CD14-positive monocyte (primary cell): Measurements from ENCODE around the gene LTBP1. TPM values are rescaled to one million over a fixed set of nuclear protein-coding genes. Genes with fewer than 3 reads are reported as not detected.

Source experiments
- DNase-seq, 3 donors: peaks; one replicate each; pipeline ENCODE4 v3.0.0-alpha.2; 2011 to 2022
- H2AFZ ChIP-seq: 2 replicates; pipeline ENCODE4 v1.6.0; 2012; ENCODE audit warnings: mild to moderate bottlenecking, low read depth, low read length, inconsistent platforms; ENCODE audit not compliant: insufficient read depth, poor library complexity, severe bottlenecking
- H3K27ac ChIP-seq, 2 donors: 1 replicate in 1 of 2; 2 replicates in 1 of 2; pipeline ENCODE4 v1.5.1; 2012 to 2013; ENCODE audit warnings: low read length in 2 of 2, control low read depth in 1 of 2, inconsistent platforms in 1 of 2, low read depth in 1 of 2, mild to moderate bottlenecking in 1 of 2
- H3K27me3 ChIP-seq, 2 donors: one replicate each; pipeline versions ENCODE4 v1.6.0 to v1.6.1; 2011 to 2013; ENCODE audit warnings: low read length in 2 of 2; ENCODE audit not compliant: control insufficient read depth in 2 of 2, insufficient read depth in 2 of 2
- H3K36me3 ChIP-seq, 2 donors: replicated peaks in 1 of 2; 1 replicate in 1 of 2; 2 replicates in 1 of 2; pipeline versions ENCODE4 v1.5.1 to v1.6.1; 2012 to 2013; ENCODE audit warnings: low read length in 2 of 2, control low read depth in 1 of 2, inconsistent platforms in 1 of 2, mild to moderate bottlenecking in 1 of 2; ENCODE audit not compliant: insufficient read depth in 2 of 2, control insufficient read depth in 1 of 2
- H3K4me1 ChIP-seq, 2 donors: 1 replicate in 1 of 2; 2 replicates in 1 of 2; pipeline versions ENCODE4 v1.5.1 to v1.6.1; 2012 to 2013; ENCODE audit warnings: low read length in 2 of 2, control low read depth in 1 of 2, inconsistent platforms in 1 of 2, mild to moderate bottlenecking in 1 of 2, moderate library complexity in 1 of 2; ENCODE audit not compliant: insufficient read depth in 2 of 2, control insufficient read depth in 1 of 2
- H3K4me2 ChIP-seq: replicated peaks from 2 replicates; pipeline ENCODE3; 2012; ENCODE audit warnings: low read length, moderate library complexity, mild to moderate bottlenecking; ENCODE audit not compliant: poor library complexity, severe bottlenecking; ENCODE audit errors: extremely low read depth
- H3K4me3 ChIP-seq, 3 experiments: fragments of 200-600 bp in 1 of 3; sonication (generic) in 1 of 3; replicated peaks in 1 of 3; 1 replicate in 2 of 3; 2 replicates in 1 of 3; pipeline ENCODE4 v1.5.1; 2011 to 2013; ENCODE audit warnings: low read length in 3 of 3, mild to moderate bottlenecking in 3 of 3, control low read depth in 2 of 3, low read depth in 2 of 3, inconsistent platforms in 1 of 3, moderate library complexity in 1 of 3
- H3K79me2 ChIP-seq: 2 replicates; pipeline ENCODE4 v1.6.0; 2012; ENCODE audit warnings: mild to moderate bottlenecking, control low read depth, inconsistent platforms, low read length, moderate library complexity; ENCODE audit not compliant: insufficient read depth
- H3K9ac ChIP-seq: 2 replicates; pipeline ENCODE4 v1.6.0; 2017; ENCODE audit warnings: low read length, mild to moderate bottlenecking; ENCODE audit not compliant: insufficient read depth, poor library complexity, severe bottlenecking
- H3K9me3 ChIP-seq, 2 donors: replicated peaks in 1 of 2; 1 replicate in 1 of 2; 2 replicates in 1 of 2; pipeline versions ENCODE4 v1.5.1 to v1.6.1; 2012 to 2013; ENCODE audit warnings: low read length in 2 of 2, control low read depth in 1 of 2; ENCODE audit not compliant: control insufficient read depth in 1 of 2, insufficient read depth in 1 of 2
- H4K20me1 ChIP-seq: 2 replicates; pipeline ENCODE4 v1.6.0; 2012; ENCODE audit warnings: mild to moderate bottlenecking, low read length, control low read depth, moderate library complexity; ENCODE audit not compliant: insufficient read depth
- H3K27ac Mint-ChIP-seq, 7 donors: one replicate each; pipeline ENCODE4 v1.8.0; 2020; ENCODE audit warnings: mild to moderate bottlenecking in 7 of 7, mixed read lengths in 7 of 7, moderate library complexity in 6 of 7, inconsistent platforms in 2 of 7
- H3K27me3 Mint-ChIP-seq, 3 donors: one replicate each; pipeline ENCODE4 v1.8.0; 2021 to 2022; ENCODE audit warnings: low read depth in 3 of 3, mild to moderate bottlenecking in 3 of 3, mixed read lengths in 3 of 3, moderate library complexity in 3 of 3, inconsistent platforms in 1 of 3
- H3K36me3 Mint-ChIP-seq, 2 donors: one replicate each; pipeline ENCODE4 v1.8.0; 2020; ENCODE audit warnings: mixed read lengths in 2 of 2, inconsistent platforms in 1 of 2, mild to moderate bottlenecking in 1 of 2
- H3K4me1 Mint-ChIP-seq: one replicate; pipeline ENCODE4 v1.8.0; 2020; ENCODE audit warnings: mild to moderate bottlenecking, mixed read lengths
- H3K4me3 Mint-ChIP-seq, 2 donors: one replicate each; pipeline ENCODE4 v1.8.0; 2020; ENCODE audit warnings: mild to moderate bottlenecking in 2 of 2, mixed read lengths in 2 of 2, moderate library complexity in 1 of 2
- H3K9me3 Mint-ChIP-seq, 7 donors: one replicate each; pipeline ENCODE4 v1.8.0; 2020 to 2022; ENCODE audit warnings: mixed read lengths in 7 of 7, mild to moderate bottlenecking in 6 of 7, moderate library complexity in 6 of 7, inconsistent platforms in 2 of 7
- WGBS: methylation state at CpG from one replicate; pipeline ENCODE4 v1.1.5; 2013; ENCODE audit warnings: missing lambda C conversion rate; ENCODE audit not compliant: insufficient coverage; 5-methylcytosine and 5-hydroxymethylcytosine counted together
- intact Hi-C, 2 donors: fragments of 100-400 bp; cut with micrococcal nuclease; formaldehyde crosslinking; loops; one replicate each; pipeline versions ENCODE4 v1.15.0 to v1.15.1; 2023
- polyA plus RNA-seq, 3 donors: library from polyadenylated mRNA; depleted of rRNA in 1 of 3; unstranded in 2 of 3; stranded (reverse) in 1 of 3; fragments of 300-500 nt in 2 of 3; fragments of >200 nt in 1 of 3; fragmentation: Illumina TruSeq in 2 of 3; gene quantifications; 1 replicate in 2 of 3; 2 replicates in 1 of 3; pipeline ENCODE4 v1.2.3, GENCODE V29; 2012 to 2021
- TF ChIP-seq, protein P1 (sequence below): fragments of 200-600 bp; IDR thresholded peaks from one replicate; pipeline ENCODE4 v1.8.0; 2022; ENCODE audit warnings: antibody characterized with exemption, mild to moderate bottlenecking

LTBP1 gene
- polyA plus RNA-seq, 3 donors = 0.18 to 0.24 TPM; not detected in 1

DNA sequence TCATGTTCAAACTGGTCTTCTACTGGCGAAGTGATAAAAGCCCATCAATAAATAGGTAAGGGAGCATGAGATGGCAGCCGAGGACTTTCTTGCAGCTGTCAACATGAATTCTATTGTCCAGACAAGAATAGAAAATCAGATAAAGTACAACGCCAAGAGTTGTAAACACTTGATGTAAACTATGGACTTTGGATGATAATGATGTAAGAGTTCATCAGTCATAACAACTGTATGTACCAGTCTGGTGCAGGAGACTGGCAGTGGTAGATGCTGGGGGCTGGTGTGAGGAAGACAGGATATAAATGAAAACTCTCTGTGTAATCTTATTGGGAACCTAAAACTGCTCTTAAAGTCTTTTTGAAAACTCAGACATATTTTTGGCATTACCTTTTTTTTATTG, 373.8 kb downstream of the LTBP1 start:
- H3K36me3 ChIP-seq = no peaks in the 10 kb centered on the region
- no peak overlapping the region for H3K4me3 ChIP-seq
- no peak for DNase-seq
- H3K4me2 ChIP-seq = no peak overlapping the region
- peaks cover 7% of the 10 kb centered on the region for H3K4me1 Mint-ChIP-seq
- H3K27ac Mint-ChIP-seq = no peak overlapping the region
- no peaks in the 10 kb centered on the region for H3K9me3 Mint-ChIP-seq
- peaks cover 0 to 2% (median 0%) of the 10 kb centered on the region in 3 donors for H3K27me3 Mint-ChIP-seq
- no peaks in the 10 kb centered on the region for H3K27me3 ChIP-seq
- intact Hi-C loops = no loop called here
- no peak overlapping the region for H3K27ac ChIP-seq
- H3K36me3 Mint-ChIP-seq = no peaks in the 10 kb centered on the region
- H3K79me2 ChIP-seq = no peaks in the 10 kb centered on the region
- 92% methylated on average over 2 of the region's 3 CpGs for WGBS
- H3K4me1 ChIP-seq = no peaks in the 10 kb centered on the region
- H2AFZ ChIP-seq = no peak overlapping the region
- H3K9me3 ChIP-seq = no peaks in the 10 kb centered on the region
- no peak overlapping the region for H3K4me3 Mint-ChIP-seq
- TF ChIP-seq, protein P1, sequence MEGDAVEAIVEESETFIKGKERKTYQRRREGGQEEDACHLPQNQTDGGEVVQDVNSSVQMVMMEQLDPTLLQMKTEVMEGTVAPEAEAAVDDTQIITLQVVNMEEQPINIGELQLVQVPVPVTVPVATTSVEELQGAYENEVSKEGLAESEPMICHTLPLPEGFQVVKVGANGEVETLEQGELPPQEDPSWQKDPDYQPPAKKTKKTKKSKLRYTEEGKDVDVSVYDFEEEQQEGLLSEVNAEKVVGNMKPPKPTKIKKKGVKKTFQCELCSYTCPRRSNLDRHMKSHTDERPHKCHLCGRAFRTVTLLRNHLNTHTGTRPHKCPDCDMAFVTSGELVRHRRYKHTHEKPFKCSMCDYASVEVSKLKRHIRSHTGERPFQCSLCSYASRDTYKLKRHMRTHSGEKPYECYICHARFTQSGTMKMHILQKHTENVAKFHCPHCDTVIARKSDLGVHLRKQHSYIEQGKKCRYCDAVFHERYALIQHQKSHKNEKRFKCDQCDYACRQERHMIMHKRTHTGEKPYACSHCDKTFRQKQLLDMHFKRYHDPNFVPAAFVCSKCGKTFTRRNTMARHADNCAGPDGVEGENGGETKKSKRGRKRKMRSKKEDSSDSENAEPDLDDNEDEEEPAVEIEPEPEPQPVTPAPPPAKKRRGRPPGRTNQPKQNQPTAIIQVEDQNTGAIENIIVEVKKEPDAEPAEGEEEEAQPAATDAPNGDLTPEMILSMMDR = no peak
- H3K9ac ChIP-seq = no peak overlapping the region
- no peaks in the 10 kb centered on the region for H4K20me1 ChIP-seq

DNA sequence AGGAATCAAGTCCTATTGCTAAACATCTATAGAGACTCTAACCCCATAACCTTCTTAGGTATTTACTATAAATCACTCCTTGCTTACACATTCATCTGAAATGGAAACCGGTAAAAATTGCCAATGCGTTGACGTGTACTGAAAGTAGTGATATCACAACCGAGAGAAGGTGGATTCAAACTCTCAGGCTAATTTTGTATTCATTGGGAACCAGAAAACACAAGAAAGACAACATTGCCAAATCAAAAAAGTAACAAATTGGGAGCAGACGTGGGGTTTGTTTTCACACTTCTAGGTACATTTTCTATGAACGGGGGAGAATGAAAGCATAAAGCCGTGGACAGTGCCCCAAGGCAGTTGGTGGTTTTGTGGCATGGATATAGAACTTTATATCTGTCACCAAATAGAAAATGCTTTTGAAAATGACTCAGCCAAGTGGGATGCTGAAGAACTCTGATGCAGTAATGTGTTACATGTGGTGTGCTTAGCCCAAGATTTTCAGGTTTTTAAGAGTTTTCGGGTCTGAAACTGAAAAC, 374.6 kb downstream of the LTBP1 start:
- no peaks in the 10 kb centered on the region for H3K36me3 ChIP-seq
- H3K4me3 ChIP-seq = no peak overlapping the region
- H3K27ac Mint-ChIP-seq = no peak overlapping the region
- H3K79me2 ChIP-seq = no peaks in the 10 kb centered on the region
- no peak for DNase-seq
- peaks cover 0 to 2% (median 0%) of the 10 kb centered on the region in 3 donors for H3K27me3 Mint-ChIP-seq
- WGBS = 60% methylated on average over 5 of the region's 8 CpGs
- H3K4me1 Mint-ChIP-seq = peaks cover 7% of the 10 kb centered on the region
- H3K36me3 Mint-ChIP-seq = no peaks in the 10 kb centered on the region
- H3K9ac ChIP-seq = no peak overlapping the region
- no peaks in the 10 kb centered on the region for H3K4me1 ChIP-seq
- H3K9me3 Mint-ChIP-seq = no peaks in the 10 kb centered on the region
- H2AFZ ChIP-seq = peak overlapping the region; percentile 15
- H4K20me1 ChIP-seq = no peaks in the 10 kb centered on the region
- H3K4me2 ChIP-seq = no peak overlapping the region
- no peaks in the 10 kb centered on the region for H3K9me3 ChIP-seq
- no peak overlapping the region for H3K27ac ChIP-seq
- TF ChIP-seq, protein P1 = no peak
- H3K27me3 ChIP-seq = no peaks in the 10 kb centered on the region
- H3K4me3 Mint-ChIP-seq = no peak overlapping the region
- intact Hi-C loops = no loop called here
